GM19395 (cell line): Measurements from ENCODE around the gene SLITRK4.

Source experiments
- ATAC-seq: cut with Tn5 transposase; IDR thresholded peaks from one replicate; pipeline ENCODE4 v1.9.1; 2021; ENCODE audit warnings: mild to moderate bottlenecking, moderate library complexity; ENCODE audit not compliant: unreplicated experiment

SLITRK4 gene, protein sequence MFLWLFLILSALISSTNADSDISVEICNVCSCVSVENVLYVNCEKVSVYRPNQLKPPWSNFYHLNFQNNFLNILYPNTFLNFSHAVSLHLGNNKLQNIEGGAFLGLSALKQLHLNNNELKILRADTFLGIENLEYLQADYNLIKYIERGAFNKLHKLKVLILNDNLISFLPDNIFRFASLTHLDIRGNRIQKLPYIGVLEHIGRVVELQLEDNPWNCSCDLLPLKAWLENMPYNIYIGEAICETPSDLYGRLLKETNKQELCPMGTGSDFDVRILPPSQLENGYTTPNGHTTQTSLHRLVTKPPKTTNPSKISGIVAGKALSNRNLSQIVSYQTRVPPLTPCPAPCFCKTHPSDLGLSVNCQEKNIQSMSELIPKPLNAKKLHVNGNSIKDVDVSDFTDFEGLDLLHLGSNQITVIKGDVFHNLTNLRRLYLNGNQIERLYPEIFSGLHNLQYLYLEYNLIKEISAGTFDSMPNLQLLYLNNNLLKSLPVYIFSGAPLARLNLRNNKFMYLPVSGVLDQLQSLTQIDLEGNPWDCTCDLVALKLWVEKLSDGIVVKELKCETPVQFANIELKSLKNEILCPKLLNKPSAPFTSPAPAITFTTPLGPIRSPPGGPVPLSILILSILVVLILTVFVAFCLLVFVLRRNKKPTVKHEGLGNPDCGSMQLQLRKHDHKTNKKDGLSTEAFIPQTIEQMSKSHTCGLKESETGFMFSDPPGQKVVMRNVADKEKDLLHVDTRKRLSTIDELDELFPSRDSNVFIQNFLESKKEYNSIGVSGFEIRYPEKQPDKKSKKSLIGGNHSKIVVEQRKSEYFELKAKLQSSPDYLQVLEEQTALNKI

DNA sequence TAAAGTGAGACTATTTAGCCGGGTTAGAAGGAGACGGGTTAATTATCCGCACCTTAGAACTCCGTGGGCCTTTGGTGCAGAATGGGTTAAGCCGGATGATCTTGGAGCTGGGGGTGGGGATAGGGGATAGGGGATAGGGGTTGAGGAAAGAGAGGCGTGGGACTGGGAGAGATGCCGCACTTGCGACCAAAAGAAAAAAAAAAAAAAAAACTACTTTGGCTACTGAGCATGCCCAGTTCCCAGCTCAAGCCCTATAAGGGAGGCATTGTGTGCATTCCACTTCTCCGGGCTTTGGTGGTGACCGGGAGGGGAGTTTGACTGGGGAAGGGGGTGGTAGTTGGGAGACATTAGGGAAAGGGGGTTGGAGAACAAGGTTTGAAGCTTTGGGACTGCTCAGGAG is at the start of gene SLITRK4:
Gene SLITRK4 (minus strand): TSS at position 187 of the 400 bp plus-strand sequence. CDS start 4,993 bp downstream, outside the sequence.
- ATAC-seq, result no peak

DNA sequence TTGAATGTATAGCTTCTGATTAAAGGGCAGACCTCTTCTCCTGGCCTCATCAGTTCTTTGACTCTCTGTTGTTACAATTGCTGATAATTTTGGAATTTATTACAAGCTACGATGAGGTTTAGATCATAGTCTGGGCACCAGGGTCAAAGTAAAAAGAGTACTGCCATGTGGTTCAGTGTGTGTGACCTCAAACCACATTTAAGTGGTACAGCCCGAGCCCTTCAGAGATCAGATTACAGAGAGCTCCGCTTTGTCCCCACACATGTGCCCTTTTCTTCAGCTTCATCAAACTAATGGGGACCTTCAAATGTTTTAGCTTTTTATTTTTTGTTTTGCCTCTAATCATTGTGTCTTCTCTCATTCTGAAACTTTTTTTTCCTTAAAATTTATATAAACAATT is 47.6 kb upstream of the SLITRK4 start:
- no peak for ATAC-seq

DNA sequence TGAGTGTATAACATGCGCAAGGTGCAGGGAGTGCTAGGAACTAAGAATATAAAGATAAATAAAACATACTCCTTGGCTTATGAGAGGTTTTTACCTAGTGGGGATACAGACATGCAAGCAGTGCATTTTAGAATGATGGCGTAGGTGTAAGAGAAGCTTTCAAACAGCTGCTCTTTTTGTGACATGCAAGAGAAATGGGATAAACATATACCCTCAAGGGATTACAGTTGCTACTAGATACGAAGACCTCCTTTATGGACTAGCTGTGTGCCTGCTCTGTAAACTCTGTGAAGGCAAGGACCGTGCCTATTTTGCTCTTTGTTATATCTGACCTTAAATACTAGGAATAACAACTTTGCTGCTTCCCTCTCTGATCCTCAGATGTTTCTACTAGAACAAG is 39.0 kb upstream of the SLITRK4 start:
- no peak for ATAC-seq

DNA sequence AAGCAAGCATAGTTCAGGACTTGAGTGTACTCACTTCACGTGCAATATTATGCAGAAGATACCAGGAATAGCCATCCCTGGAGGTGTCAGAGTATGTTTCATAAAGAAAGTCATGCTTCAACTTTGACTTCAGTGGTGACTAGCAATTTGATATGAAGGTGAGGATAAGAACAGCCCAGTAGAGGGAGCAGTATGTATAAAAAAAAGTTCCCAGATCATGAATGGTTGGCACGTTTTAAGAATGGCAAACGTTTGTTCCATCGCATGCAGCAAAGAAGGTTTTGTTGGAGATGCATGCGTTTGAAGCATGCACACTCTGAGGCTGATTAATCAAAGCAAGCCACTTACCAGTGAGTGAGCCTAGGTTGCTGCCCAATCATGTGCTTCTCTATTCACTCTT is 33.5 kb upstream of the SLITRK4 start:
- no peak for ATAC-seq

DNA sequence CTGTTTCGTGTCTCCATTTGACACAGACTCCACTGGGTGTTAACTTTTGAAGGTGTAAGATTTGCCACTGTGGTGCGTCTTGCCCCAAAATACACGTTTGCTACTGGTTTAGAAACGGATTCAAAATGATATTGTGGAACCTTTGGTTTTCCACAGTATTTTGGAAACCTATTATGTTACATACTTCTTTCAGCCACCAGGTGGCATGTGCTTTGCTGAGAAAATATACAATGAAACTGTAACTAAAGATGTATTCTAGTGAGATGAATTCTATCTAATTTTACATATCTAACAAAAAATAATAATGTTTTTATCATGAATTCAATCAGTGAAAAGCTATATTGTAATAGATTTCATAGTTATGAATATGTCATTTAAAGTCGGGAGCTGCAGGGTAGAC is 28.4 kb upstream of the SLITRK4 start:
- no peak for ATAC-seq

DNA sequence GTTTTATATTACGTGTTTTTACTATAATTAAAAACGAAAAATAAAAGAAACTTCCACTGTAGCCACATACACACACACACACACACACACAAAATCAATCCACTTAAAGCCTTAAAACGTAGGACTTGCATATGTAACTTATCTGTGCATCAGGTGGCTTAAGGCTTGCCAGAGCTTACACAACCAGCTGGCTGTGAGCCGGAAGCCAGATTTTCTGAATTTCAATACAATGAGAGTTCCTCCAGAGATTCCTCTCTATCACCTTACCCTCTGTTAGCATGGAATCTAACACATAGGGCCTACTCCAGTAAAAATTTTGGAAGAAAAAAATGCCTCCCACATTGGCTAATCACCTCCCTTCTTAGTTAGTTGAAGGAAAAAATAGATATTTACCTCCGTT is 27.9 kb upstream of the SLITRK4 start:
- ATAC-seq, result no peak

DNA sequence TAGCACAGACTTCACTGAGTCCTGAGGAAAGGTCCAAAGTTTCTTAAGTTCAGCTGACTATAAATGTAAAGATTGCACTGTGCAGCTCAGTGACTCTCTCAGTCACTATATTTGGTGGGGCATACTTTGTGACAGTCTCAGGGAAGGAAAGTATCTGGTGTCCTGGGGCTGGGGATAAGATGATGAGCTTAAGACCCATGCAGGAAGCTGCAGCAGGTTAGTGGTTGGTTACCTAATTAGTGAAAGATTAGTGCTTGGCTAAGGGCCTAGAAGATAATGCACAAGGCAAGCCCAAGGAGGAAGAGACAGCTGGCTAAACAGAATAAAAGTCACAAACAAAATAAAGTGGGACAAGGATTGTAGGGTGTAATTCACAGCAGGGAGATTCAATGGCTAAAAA is 25.4 kb upstream of the SLITRK4 start:
- ATAC-seq, result no peak

DNA sequence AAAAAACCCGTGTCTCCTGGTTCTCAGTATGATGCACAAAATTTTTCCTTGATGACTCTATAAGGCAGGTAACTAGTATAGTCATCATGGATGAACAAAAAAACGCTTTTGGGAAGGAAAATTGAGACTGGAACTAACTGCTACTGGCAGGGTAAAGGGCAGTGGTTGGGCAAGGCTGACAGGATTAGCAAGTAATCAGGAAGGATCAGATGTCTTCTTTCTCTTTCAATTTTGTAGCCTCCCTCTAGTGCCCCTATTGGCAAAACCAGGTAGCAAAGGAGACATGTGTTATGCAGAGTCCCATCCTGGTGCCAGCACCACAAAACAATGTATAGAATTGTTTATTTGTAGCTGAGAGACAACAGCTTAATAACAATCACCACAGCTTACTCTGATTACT is 12.8 kb upstream of the SLITRK4 start:
- ATAC-seq, result peak; percentile 75

DNA sequence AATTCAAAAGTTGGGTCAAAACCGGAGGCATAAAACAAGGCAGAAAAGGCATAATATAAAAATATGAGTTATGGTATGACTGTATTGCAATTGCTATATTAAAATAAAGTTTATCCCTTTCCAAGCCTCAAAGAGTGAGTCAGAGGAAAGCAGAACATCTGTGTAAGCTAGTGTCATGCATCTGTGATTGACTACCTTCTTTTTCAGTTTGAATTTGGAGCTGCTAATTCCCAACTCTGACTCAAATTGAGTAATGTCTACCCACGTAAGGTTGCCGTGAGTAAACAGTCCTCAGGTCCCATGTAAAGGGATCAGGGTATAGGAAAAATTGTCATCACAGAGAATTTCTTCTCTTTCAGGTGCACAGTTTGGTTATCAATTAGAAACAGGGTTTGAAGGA is 6.5 kb upstream of the SLITRK4 start:
- ATAC-seq, result no peak

DNA sequence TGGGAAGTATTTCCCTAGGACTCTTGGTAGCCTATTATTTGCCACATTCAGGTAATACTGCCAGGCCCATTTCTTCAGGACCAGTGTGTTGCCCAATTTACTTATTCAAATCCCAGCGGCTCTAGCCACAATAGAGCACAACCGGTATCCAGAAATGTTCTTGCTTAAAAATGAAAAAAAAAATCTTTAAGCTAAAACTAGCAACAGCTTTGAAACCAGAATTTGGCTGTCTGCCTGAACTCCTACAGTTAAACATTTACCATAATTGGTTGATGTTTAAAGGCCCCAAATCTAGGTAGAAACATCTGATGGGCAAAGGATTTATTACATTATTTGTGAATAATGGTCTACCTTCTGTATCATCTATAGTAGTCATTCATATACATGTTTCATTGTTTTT is 930 bp upstream of the SLITRK4 start:
- ATAC-seq, result no peak

DNA sequence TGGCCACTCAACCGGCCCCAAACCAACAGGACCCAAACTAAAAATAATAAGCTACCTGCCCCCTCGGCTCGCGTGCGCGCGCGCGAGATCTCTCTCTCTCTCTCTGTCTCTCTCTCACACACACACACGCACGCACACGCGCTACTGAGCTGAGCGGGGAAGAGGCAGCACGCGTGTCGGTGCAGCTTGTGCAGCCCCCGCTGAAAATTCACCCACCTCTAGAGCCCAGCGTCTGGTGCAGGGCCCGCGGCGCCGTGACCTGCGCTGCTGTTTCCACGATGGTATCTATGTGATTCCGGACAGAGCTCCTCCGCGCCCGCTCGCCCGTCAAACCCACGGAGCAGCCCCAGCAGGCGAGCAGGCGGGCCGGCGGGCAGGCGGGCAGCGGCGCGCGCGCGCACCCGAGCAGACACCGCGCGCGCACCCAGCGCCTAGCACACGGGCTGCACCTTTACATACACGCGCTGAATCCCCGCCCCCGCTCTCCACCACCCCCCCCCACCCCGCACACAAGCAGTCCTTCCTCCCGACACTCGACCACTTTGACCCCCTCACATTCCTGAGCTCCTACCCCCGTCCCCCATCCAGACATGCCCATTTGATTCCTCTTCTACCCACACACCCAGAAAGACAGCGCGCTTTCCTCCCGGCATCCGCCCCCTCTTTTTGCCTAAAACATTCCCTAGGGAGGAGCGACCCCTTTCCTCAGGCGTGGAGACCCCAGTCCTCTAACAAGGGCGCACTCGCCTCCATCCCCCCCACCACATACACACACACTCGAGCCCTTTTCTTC is 1.0 kb downstream of the SLITRK4 start:
- no peak for ATAC-seq

DNA sequence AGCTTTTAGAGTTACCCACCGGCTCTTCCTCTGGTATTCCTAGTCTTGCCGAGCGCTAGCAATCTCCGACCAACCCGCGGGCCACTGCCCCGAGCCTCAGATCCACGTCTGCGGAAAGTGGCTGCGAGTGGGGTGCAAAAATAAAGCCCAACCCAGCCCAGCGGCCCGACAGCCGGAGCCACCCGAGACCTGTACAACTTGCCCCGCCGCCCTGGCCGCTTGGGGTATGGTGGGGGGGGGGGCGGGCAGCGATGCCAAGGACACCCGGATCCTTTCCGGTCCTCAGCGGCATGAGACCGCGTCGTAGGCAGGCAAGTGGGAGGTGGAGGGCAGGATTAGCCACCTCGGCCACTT is 1.6 kb downstream of the SLITRK4 start:
- no peak for ATAC-seq

DNA sequence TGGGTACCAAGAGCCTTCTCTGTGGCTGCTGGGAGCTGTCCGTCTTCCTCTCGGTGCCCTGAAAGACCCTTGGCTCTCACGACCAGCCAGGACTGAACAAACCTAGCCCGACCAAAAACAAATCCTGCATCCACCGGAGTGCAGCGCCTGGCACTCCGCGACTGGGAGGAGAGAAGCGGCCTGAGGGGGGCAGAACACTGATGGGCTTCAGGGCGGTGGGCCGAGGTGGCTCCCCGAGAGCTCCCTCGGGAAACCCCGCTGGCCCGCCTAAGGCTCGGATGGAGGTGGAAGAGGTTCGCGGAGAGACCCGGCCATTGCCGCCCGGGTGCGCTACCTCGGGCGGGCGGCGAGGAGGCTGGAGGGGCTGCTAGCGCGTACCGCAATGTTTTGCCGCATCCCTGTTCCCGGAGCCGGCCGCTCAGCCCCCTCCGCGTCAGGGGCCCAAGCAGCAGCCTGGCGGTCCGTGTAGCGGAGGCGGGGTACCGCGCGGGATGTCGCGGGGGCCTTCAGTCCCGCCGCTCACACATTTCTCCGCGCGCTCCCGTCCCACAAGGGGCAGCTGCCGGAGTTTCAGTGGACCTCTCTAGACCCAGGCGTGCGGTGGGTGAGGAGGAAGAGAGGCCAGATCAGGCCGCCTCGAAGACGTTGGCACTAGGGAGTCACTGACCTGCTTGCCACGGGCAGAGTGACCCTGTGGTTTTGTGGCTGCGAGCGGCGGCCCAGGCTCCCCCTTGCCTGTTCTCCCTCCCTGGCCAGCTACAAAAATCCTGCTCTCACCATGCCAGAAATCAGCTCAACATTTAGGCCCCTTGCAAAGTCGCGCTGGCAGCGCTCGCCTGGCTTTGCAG is 2.2 kb downstream of the SLITRK4 start:
- ATAC-seq, result no peak

DNA sequence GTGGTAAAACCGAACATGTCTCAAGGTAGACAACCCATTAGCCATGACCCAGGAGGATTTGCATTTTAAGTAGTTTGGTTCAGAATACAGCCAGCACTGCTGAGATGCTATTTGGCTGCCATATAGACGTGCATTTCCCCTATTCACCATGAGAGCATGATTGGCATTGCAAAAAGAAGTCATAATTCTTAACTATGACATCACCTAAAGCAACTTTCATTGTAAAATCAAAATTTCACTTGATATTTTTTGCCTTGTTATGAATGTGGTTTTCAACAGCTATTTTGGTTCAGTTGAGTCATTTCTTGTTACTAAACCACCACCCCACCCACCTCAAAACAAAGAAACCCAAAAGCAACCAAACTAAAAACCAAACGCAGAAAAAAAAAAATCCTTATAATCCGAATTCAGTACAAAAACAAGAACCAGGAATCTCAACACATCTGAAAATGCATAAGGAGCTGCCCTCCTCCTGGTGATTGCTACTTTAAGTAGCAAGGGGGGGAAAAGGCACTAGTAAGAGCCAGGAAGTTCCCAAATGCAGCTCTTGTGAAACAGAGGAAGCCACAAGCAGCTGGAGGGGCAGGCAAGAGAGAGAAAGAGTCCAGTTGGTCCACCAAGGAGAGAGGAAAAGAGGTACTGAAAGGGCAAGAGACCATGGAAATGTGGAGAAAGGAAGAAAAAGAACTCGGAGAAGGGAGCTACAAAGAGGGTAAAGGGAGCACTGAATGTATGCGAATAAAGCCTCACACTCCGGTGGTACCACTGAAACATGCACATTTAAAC is 3.1 kb downstream of the SLITRK4 start:
- ATAC-seq, result no peak

DNA sequence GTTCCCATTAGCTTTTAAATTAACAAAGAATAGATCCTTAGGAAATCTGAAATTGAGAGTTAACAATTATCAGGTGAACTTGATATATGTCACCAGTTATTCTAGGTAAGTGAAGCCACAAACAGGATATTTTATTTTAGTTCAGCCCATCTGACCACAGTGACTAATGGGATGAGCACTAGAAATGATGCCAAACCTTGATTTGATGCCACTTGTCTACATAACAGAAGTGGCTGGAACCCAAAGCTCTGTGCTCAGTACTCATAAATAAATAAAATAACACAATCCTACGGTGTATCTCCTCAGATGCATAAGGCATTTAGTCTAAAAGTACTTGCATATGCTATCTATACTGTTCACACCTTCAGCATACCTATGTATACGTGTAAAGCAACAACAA is 12.2 kb downstream of the SLITRK4 start:
- no peak for ATAC-seq

DNA sequence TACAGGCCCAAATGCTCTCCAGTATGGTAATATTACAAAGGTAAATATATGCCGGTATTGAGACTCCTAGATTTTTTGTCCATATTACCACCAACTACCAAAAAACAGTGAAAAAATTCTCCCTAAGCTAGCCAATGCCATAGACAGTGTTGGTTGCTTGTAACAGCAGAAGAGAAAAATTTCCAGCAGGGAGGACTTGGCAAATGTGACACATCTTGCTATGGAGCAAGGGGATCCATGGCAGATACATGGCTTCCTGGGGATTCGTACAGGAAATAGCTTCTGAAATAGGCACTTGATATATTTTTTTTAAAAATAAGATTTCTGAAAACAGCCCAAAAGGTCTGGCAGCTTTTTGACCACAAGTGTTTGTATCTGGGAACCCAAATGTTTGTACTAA is 14.6 kb downstream of the SLITRK4 start:
- ATAC-seq, result no peak

DNA sequence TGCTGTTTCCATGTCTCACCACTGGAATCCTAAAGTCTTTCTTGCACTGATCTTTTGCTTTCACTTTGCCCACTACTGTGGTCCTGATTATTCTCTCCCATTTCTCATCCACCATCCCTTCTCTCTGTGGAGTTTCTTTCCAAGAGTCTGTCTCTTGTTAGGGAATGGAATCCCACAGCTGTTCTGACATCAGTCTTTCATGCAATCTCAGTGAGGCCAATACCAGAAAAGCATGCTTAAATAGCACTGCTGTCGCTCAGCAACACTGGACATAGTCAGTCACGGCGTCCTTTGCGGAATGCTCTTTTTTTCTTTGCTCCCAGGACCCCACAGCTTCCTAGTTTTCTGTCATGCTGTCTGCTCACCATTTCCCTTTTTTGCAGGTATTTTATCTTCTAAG is 20.1 kb downstream of the SLITRK4 start:
- ATAC-seq, result no peak

DNA sequence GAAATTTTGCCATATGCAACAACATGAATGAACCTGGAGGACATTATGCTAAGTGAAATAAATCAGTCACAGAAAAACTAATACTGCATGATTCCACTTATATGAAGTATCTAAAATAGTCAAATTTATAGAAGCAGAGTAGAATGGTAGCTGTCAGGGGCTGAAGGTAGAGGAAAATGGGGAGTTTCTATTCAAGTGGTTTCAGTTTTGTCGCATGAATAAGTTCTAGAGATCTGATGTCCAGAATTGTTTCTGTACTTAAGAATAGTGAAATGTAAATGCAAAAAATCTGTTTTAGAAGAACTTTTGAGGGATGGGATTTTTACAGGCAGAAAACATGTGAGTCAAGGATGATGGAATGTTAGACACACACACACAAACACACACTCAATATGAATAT is 34.1 kb downstream of the SLITRK4 start:
- no peak for ATAC-seq

DNA sequence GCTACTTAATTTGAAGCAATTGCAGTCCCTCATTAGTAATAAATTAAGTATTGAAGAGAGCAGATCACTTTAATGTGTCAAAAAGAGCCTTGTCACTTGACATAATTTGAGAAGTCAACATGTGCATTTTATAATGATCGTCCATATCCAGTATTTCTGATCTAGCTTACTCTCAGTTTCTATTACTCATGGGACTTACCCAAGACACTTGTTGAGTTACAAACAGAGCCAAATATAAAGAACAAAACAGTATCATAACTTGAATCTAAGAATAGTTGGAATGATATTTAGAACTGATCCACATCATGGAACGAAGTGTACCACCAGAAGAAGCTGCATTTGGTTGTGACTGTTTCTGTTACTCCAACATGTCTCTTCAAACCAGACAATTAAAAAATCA is 54.7 kb downstream of the SLITRK4 start:
- no peak for ATAC-seq

DNA sequence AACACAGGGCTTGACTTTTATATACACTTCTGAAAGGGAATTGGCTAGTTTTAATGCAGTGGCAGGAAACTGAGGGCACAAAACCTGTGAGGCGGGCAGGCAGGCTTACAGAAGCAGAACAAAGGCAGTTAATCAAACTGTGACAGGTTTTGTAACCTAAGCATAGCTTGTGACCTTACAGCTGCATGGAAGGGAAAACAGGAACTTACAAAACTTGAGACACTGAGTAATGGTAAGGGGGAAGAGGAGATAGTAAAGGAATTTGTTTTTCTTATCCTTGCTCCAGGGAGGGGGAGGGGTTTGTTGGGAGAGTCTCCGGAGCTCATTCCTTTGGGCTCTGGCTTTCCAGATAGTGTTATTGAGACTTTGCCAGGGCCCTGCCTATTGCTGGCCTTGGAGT is 55.6 kb downstream of the SLITRK4 start:
- no peak for ATAC-seq
